COR-L47 (cell line): ENCODE results near the gene NFE2L3.
"Not testable (repeated sequence)": the region's sequence is repeated elsewhere in the genome, so short reads cannot be mapped to it uniquely, and the experiment has no call there.

Source experiments
- DNase-seq: peaks from one replicate; lab custom pipeline; 2025; lab: John Stamatoyannopoulos, UW

Gene NFE2L3

DNA sequence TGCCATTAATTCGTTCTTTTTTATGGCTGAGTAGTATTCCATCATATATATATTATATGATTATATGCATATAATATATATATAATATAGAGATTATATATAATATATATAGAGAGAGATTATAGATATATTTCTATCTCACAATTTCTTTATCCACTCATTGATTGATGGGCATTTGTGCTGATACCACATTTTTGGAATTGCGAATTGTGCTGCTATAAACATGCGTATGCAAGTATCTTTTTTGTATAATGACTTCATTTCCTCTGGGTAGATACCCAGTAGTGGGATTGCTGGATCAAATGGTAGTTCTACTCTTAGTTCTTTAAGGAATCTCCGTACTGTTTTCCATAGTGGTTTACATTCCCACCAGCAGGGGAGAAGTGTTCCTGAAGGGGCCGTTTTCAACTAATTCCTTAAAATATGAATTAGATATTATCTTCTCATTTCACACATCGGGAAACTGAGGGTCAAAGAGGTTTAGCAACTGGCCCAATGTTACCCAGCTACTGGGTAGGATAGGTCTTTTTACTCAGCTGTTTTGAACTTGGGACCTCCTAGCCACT, 16.5 kb downstream of the NFE2L3 start:
- no peak for DNase-seq

DNA sequence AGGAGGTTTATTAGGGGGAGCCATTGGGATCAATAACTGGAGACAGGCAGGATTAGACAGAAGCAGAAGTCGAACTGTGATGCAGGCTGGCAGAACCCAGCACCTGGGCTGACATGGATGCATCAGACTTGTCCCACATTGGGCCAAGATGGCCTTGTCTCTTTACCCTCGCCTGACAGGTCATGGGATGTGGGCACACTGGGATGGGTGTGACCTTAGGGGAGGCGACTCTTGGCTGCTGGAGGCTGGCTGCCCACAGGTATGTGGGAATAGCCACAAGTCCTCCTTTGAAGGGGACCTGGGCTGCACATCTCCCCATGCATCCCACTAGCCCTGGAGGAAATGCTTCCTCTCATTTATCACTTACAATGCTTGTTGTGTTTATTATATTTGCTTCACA, 17.3 kb downstream of the NFE2L3 start:
- DNase-seq = no peak

DNA sequence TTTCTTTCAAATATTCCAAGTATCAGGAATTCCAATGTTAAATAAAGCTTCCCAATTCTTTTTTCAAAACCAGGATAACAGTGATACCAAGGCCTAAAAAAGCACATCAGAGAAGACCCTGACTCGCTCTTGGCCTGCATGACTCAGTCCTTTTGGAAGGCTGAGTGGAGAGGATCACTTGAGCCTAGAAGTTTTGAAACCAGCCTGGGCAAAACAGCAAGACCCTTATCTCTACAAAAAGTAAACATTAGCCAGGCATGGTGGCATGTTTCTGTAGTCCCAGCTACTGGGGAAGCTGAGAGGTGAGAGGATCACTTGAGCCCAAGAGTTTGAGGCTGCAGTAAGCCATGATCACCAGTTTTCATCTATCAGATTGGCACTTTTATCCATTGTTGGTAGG, 18.7 kb downstream of the NFE2L3 start:
- DNase-seq = no peak

DNA sequence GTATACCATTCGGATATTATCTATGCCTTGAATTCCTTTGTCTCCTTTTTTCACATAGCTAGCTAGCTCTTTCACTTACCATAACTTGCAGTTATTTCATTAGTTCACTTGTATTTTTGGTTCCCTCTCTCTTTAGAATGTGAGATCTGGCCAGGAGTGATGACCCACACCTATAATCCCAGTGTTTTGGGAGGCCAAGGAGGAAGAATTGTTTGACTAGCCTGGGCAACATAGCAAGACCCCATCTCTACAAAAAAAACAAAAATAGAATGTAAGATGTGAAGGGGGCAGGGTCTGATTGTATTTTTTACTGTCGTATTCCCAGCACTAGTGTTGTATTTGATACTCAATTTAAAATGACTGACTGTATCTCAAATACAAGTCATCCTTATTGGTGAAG, 19.6 kb downstream of the NFE2L3 start:
- no peak for DNase-seq

DNA sequence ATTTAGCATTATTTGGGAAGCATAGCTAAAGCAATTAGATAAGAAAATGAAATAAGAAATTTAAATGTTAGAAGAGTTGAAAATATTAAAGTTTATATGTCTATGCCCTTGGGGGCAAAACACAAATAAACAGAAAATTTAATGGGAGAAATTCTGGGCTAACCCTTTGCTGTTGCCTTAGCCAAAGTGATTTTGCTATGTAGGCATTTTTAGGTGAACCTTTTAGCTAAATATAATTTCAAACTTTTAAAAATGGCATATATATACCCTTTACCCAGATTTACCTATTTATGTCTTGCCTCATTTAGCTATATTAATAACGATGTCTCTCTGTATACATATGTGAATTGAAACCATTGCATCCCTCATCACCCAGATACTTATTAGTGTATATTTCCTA, 20.1 kb downstream of the NFE2L3 start:
- no peak for DNase-seq

DNA sequence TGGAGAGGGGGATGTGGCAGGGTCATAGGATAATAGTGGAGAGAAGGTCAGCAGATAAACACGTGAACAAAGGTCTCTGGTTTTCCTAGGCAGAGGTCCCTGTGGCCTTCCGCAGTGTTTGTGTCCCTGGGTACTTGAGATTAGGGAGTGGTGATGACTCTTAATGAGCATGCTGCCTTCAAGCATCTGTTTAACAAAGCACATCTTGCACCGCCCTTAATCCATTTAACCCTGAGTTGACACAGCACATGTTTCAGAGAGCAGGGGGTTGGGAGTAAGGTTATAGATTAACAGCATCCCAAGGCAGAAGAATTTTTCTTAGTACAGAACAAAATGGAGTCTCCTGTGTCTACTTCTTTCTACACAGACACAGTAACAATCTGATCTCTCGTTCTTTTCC, 23.9 kb downstream of the NFE2L3 start:
- not testable (repeated sequence) for DNase-seq

DNA sequence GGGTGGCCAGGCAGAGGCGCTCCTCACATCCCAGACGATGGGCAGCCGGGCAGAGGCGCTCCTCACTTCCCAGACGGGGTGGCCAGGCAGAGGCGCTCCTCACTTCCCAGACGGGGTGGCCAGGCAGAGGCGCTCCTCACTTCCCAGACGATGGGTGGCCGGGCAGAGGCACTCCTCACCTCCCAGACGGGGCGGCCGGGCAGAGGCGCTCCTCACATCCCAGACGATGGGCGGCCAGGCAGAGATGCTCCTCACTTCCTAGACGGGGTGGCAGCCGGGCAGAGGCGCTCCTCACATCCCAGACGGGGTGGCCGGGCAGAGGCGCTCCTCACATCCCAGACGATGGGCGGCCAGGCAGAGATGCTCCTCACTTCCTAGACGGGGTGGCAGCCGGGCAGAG, 24.7 kb downstream of the NFE2L3 start:
- DNase-seq = not testable (repeated sequence)

DNA sequence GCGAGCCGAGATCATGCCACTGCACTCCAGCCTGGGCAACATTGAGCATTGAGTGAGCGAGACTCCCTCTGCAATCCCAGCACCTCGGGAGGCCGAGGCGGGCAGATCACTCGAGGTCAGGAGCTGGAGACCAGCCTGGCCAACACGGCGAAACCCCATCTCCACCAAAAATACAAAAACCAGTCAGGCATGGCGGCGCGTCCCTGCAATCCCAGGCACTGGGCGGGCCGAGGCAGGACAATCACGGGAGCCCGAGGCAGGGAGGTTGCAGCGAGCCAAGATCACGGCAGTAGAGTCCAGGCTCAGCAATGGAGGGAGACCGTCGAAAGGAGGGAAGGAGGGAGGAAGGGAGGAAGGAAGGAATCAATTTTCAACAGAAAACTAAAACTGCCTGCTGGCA, 25.3 kb downstream of the NFE2L3 start:
- not testable (repeated sequence) for DNase-seq

DNA sequence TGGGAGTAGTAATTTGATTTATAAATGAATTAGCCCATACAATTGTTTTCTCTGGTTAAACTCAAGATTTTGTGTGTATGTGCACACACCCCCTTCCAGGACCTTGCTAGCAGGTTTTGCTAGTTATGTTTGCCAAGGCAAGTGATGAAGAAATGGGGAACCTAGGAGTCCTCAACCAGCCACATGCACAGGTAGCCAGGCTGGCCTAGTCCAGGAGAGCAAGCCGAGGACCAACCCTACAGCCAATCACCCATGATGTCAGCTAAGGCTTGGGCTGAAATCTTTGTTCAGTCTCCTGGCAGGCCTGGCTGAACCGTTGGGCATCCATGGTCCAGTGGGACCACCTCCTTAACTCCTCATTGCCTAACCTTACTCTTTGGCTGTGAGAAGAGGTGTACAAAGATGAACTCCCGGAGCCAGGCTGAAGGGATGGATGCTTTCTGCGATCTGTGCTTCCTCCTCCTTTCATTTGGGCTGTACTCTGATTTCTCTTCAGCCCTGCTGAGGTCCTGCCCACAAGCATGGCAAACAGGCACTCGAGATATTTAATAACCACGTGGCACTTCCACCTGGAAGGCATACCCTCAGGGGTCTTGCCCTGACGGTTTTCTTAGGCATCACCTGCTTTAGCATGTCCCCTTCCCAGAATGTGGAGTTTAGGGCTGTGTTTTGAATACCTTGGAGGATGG, 26.4 kb downstream of the NFE2L3 start:
- no peak for DNase-seq

DNA sequence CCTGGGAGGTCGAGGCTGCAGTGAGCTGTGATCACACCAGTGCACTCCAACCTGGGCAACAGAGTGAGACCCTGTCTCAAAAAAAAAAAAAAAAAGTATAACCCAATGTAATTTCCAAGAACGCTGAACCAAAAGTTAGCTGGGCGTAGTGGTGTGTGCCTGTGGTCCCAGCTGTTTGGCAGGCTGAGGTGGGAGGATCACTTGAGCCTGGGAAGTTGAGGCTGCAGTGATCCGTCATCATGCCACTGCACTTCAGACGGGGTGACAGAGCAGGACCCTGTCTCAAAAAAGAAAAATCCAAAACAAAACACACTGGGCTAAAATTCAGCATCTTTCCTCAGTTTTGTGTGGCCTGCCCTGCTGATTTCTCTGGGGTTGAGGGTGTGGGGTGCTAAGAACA, 27.4 kb downstream of the NFE2L3 start:
- no peak for DNase-seq

DNA sequence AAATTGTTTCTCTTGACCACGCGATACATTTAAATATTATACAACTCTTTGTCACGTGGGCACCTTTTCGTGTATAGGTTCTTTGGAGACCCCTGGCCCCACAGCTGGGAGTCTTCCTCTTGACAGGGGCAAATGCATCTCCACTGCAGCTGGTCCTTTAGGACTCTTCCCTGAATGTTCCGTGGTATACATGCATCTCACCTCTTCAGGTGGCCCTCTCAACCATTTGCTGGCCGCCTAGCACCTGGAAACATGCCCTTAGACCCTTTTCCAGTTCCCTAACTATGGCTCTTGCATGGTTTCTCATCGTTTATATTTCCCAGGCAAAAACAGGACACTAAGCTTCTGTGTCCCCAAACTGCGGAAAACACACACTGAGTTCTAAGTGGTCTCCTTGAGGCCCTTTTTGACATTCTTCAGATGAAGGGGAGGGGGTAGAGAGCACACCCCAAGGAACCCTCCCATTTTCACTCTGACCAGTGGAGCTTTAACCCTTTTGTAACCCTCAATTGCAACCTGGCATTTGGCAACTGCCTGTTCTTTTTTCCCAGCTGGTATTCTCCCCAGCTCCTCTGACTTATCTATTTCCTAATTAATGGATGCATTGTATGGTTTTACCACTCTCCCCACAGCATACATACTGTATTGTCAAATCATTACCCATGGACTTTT, 28.0 kb downstream of the NFE2L3 start:
- no peak for DNase-seq

DNA sequence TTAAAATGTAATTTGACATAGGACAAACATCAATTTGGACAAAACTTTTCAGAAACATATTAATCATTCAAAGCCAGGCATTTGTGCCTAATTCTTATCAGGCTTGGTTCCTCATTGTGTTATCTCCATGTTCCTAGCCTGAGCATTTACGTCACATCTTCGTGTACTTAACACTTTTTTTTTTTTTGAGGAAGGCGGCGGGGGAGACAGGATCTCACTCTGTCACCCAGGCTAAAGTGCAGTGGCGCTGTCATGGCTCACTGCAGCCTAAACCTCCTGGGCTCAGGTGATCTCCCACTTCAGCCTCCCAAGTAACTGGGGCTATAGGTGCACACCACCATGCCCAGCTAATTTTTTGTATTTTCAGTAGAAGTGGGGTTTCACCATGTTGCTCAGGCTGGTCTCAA, 28.8 kb downstream of the NFE2L3 start:
- no peak for DNase-seq

DNA sequence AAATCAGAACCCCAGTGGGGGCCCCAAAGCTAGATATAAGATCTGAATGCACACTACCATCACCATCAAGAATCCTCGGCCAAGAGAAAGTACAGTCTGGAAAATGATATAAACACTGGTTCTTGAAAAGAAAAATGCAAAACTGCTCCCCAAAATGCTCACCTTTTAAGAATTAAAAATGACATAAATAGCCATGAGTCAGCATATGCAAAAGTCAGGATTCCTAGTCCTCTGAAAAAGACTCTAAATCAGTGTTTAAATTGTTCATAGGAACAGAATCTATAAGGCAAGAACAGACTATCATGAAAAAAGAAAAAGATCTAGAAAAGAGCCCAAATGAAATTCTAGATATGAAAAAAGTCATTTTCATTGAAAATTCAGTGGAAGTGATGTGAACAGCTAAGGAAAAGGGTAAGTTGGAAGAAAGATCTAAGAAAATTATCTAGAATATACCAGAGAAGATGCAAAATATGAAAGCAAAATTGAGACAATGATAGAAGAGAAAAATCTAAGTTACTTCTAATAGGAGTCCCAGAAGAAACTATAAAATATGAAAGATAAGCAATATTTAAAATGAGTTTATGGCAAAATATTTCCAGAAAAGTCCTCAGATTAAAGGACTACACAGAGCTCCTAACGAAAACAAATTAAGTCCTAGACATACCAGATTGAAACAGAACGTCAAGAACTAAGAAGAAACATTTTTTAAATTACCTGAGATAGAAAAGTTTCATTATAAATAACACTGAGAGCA, 29.7 kb downstream of the NFE2L3 start:
- DNase-seq = no peak

DNA sequence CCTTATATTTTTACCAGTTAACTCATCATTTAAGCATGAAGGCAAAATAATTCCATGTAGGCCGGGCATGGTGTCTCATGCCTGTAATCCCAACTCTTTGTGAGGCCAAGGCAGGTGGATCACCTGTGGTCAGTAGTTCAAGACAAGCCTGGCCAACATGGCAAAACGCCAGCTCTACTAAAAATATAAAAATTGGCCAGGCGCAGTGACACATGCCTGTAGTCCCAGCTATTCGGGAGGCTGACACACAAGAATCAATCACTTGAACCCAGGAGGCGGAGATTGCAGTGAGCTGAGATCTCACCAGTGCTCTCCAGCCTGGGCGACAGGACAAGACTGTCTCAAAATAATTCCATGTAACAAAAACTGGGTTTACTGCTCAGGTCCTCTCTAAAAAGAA, 30.3 kb downstream of the NFE2L3 start:
- no peak for DNase-seq

DNA sequence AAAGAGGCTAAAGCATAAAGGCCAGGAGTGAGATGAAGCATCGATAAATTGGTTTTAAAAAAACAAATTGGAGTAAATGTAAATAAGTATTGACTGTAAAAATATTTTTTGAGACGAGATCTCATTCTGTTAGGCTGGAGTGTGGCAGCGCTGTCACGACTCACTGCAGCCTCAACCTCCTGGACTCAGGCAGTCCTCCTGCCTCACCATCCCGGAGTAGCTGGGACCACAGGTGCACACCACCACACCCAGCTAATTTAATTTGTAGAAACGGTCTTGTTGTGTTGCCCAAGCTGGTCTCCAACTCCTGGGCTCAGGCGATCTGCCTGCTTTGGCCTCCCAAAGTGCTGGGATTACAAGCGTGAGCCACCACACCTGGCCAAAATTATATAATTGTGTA, 30.7 kb downstream of the NFE2L3 start:
- no peak for DNase-seq

DNA sequence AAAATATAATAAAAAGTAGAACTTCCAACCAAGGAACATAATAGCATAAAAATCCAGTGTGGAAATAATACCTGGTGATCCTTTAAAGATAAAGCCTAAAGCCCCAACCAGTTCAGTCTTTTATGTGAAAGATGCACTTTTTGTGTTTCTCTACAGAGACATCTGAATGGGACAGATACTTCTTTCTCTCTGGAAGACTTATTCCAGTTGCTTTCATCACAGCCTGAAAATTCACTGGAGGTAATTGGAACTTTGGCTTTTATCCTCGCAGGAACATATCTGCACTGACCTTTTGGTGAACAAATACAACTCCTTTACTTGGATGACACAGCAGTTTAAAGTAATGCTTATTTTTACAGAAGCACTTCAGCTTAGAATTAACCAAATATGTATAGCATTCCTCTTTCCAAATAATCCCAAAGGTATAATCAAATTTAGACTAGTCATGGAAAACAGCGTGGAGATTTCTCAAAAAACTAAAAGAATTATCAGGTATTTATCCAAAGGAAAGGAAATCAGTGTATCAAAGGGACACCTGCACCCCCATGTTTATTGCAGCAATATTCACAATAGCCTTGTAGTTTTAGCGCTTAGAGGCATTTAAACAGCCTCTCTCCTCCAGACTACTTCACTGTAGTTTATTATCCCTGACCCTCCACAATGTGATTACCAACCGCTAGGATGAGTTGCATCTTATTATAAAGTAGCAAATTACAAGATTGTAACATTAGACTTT, 31.7 kb downstream of the NFE2L3 start:
- no peak for DNase-seq

DNA sequence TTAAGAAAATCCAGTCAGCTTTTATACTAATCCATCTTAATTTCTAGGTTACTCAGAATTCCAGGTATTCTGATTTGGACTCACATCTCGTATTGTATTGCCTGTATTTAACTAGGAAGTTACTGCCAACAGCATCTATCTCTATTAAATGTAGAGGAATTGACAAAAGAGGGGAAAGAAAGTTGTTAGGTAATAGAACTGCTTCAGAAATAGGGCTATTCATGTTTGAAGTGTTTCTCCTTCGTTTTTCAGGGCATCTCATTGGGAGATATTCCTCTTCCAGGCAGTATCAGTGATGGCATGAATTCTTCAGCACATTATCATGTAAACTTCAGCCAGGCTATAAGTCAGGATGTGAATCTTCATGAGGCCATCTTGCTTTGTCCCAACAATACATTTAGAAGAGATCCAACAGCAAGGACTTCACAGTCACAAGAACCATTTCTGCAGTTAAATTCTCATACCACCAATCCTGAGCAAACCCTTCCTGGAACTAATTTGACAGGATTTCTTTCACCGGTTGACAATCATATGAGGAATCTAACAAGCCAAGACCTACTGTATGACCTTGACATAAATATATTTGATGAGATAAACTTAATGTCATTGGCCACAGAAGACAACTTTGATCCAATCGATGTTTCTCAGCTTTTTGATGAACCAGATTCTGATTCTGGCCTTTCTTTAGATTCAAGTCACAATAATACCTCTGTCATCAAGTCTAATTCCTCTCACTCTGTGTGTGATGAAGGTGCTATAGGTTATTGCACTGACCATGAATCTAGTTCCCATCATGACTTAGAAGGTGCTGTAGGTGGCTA, 32.5 kb downstream of the NFE2L3 start:
- DNase-seq = not testable (repeated sequence)

DNA sequence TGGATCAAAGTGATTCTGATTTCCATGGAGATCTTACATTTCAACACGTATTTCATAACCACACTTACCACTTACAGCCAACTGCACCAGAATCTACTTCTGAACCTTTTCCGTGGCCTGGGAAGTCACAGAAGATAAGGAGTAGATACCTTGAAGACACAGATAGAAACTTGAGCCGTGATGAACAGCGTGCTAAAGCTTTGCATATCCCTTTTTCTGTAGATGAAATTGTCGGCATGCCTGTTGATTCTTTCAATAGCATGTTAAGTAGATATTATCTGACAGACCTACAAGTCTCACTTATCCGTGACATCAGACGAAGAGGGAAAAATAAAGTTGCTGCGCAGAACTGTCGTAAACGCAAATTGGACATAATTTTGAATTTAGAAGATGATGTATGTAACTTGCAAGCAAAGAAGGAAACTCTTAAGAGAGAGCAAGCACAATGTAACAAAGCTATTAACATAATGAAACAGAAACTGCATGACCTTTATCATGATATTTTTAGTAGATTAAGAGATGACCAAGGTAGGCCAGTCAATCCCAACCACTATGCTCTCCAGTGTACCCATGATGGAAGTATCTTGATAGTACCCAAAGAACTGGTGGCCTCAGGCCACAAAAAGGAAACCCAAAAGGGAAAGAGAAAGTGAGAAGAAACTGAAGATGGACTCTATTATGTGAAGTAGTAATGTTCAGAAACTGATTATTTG, 33.3 kb downstream of the NFE2L3 start:
- no peak for DNase-seq

DNA sequence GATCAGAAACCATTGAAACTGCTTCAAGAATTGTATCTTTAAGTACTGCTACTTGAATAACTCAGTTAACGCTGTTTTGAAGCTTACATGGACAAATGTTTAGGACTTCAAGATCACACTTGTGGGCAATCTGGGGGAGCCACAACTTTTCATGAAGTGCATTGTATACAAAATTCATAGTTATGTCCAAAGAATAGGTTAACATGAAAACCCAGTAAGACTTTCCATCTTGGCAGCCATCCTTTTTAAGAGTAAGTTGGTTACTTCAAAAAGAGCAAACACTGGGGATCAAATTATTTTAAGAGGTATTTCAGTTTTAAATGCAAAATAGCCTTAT, 33.8 kb downstream of the NFE2L3 start:
- DNase-seq = no peak

DNA sequence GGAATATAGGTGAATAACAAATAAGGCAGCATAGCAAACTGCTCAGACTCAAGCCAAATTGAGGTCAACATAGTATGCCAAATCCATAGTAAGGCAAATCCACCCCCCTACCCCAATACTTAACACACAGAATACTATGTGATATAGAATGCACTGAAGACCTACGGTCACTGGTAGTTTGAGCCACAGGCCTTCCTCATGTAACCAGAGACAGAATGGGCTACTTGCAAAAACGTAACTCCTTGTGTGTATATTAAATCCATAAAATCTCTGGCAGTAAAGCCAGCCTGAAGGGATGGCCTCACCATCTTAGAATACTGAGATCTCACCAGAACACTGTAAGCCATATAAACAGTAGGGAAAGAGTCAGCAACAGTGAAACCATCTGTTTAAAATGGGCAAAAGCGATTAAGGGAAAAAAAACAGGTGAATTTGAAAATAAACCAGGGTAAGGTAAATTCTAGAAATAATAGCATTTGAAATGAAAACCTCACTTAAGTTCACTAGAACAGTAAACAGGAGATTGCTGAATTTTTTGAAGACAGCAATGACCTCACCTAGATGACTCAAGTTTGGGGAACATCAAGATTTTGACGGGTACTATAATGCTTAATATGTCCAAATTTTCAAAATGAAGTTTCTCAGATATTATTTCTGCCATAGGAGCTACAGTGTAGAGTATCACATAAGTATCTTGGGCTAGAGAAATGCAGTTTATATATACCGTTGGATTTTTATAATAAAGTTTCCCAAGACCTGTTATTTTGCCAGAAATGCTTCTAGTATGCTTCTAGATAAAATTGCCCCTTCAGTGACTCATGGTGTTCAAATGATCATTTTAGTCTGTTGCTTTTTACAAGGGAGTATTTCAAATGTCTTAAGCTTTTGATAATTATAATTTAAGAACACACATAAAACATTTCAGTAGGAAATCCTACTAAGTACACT, 34.6 kb downstream of the NFE2L3 start:
- DNase-seq = no peak
